Measurements from ENCODE around the gene COPS8. TPM values are rescaled to one million over a fixed set of nuclear protein-coding genes. Genes with fewer than 3 reads are reported as not detected.

COPS8 gene
- total and polyA plus RNA-seq, 2 of the 8 experiments (the other 6 are each of a cell fraction or from before 2014, with no cell fraction given) = 59.3 to 67.5 TPM

DNA sequence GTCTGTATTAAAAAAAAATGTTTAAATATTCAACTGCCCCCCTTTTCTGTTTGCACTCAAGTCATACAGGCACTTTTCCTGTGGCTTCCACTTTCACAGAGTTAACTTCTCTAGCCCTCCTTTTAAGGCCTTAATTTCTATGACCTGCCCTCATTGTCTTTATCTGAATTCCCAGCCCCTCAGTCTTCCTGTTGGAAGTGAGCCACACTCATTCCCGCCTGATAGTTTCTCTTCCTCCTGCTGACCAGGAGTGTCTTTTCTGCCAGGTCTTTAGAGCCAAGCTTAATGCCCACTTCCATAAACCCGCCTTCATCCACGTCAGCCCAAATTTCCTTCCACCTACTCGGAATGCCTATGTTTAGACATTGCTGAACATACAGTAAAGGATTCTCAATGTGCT is 10.5 kb downstream of the COPS8 start:
- Histone ChIP-seq H4K8ac (ENCODE audit: extremely low read depth, insufficient read depth, low read length) (no peak overlapping the region), H2BK15ac (ENCODE audit: low read length) (no peak overlapping the region), H3K23me2 (ENCODE audit: low read depth, low read length) (no peaks in the 10 kb centered on the region), H3K79me2 (ENCODE audit: control insufficient read depth in 1 of 2, insufficient read depth in 2 of 2, low read length in 2 of 2) (peaks cover 0 to 24% of the 10 kb centered on the region in 2 experiments; a peak in 2 of 4 replicates), H2BK12ac (ENCODE audit: low read depth, low read length) (no peak overlapping the region), H3K23ac (ENCODE audit: insufficient read length) (no peak overlapping the region), H2AFZ (ENCODE audit: low read length) (no peak overlapping the region), H3K4ac (replicated peaks; ENCODE audit: insufficient read length, low read depth, low read length) (no peak overlapping the region), H3K14ac (ENCODE audit: insufficient read length) (no peak overlapping the region), H2BK5ac (ENCODE audit: low read depth, low read length) (no peak overlapping the region), H4K20me1 (replicated peaks in 1 of 2; ENCODE audit: control insufficient read depth in 1 of 2, insufficient read depth in 2 of 2, low read length in 2 of 2) (peaks cover 0 to 2% of the 10 kb centered on the region in 2 experiments), H3K4me2 (ENCODE audit: insufficient read depth in 1 of 2, low read depth in 2 of 2, low read length in 2 of 2) (no peak overlapping the region), H3K56ac (replicated peaks; ENCODE audit: insufficient read length, low read depth, low read length) (no peak overlapping the region), H3K79me1 (ENCODE audit: low read depth, low read length) (peaks cover 4% of the 10 kb centered on the region; the same call in 1 of the 2 replicates), H3K36me3 (ENCODE audit: control insufficient read depth in 2 of 4, insufficient read depth in 4 of 4, low read length in 3 of 4) (peaks cover 8 to 50% (median 31%) of the 10 kb centered on the region in 4 experiments), H3K27ac (ENCODE audit: low read depth, low read length) (no peak overlapping the region), H2BK20ac (ENCODE audit: low read length) (no peak overlapping the region), H2AK5ac (ENCODE audit: low read depth, low read length) (no peak overlapping the region), H3K18ac (ENCODE audit: extremely low read depth, low read length) (no peak overlapping the region), H3K4me3 (ENCODE audit: extremely low read depth in 1 of 4, insufficient read depth in 2 of 4, low read depth in 3 of 4, low read length in 4 of 4) (no peak overlapping the region), H3K4me1 (replicated peaks in 1 of 4; ENCODE audit: control insufficient read depth in 3 of 4, insufficient read depth in 4 of 4, low read length in 3 of 4) (no peaks in the 10 kb centered on the region; a peak in 1 of 7 replicates), H4K5ac (ENCODE audit: insufficient read length, low read depth, low read length) (no peak overlapping the region), H3K9me3 (ENCODE audit: insufficient read depth in 2 of 2, low read depth in 1 of 2, low read length in 1 of 2) (no peaks in the 10 kb centered on the region), H4K91ac (replicated peaks; ENCODE audit: insufficient read length, low read length) (no peak overlapping the region), H3K27me3 (replicated peaks in 1 of 4; ENCODE audit: control insufficient read depth in 3 of 4, extremely low read depth in 1 of 4, insufficient read depth in 3 of 4, low read length in 3 of 4) (no peaks in the 10 kb centered on the region), H3K9ac (replicated peaks in 1 of 4; ENCODE audit: extremely low read depth in 1 of 4, low read depth in 3 of 4, low read length in 3 of 4) (no peak overlapping the region), H2BK120ac (replicated peaks; ENCODE audit: low read depth, low read length) (no peak overlapping the region)
- TF ChIP-seq CTBP2 (IDR thresholded peaks at IDR 0.05; ENCODE audit: borderline replicate concordance, insufficient read depth, insufficient read length, low read length) (no peak), EZH2 (IDR thresholded peaks at IDR 0.05; ENCODE audit: low read depth, low read length, severe bottlenecking) (no peak), BRCA1 (IDR thresholded peaks at IDR 0.05; ENCODE audit: low read depth, low read length) (no peak), CEBPB (IDR thresholded peaks at IDR 0.05; ENCODE audit: low read depth, low read length) (no peak), PHF8 (conservative IDR thresholded peaks at IDR 0.05; ENCODE audit: low read depth, low read length) (no peak), RFX5 (IDR thresholded peaks at IDR 0.05; ENCODE audit: borderline replicate concordance, low read depth, low read length) (no peak), SP1 (IDR thresholded peaks at IDR 0.05; ENCODE audit: low read depth, low read length) (no peak)
- TF ChIP-seq, protein P1, sequence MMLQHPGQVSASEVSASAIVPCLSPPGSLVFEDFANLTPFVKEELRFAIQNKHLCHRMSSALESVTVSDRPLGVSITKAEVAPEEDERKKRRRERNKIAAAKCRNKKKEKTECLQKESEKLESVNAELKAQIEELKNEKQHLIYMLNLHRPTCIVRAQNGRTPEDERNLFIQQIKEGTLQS (IDR thresholded peaks at IDR 0.05; ENCODE audit: insufficient read depth, low read depth, low read length) = no peak
- ChIA-PET CTCF (ENCODE audit: partially characterized antibody) (interaction anchor here (0.6 to 1.8 kb wide), 3 partner anchors 14 to 759 kb away, joined by 3 to 4 read pairs (median 3); no protein-coding TSS in a partner anchor), POLR2A (ENCODE audit: partially characterized antibody) (interaction anchor here (2.6 kb wide), 1 partner anchor 10 kb away, joined by 15 read pairs; the partner anchor contains the start of gene COPS8)
- FAIRE-seq (no peak), DNase-seq (ENCODE audit: low read depth in 1 of 2, low spot score in 2 of 2) (no peak)
- 94% methylated on average over 4 of the region's 4 CpGs; no CpG with 5 or more reads in 1 of the 2 experiments for WGBS, 2 experiments (ENCODE audit: extremely low coverage in 1 of 2, insufficient coverage in 1 of 2, insufficient read length in 1 of 2, insufficient replicate concordance in 2 of 2, low coverage in 1 of 2, low lambda C conversion rate in 2 of 2, missing lambda C conversion rate in 1 of 2)

Data from H1 (cell line).